Spleen (tissue), 11 donors: ENCODE results near the gene C6orf132. TPM values are rescaled to one million over a fixed set of nuclear protein-coding genes. Genes with fewer than 3 reads are reported as not detected.

Source experiments
- DNase-seq: peaks from one replicate; pipeline ENCODE4 v3.0.0-alpha.2; 2020
- H3K27ac ChIP-seq, 8 donors: fragments of 200-600 bp; sonication (generic) in 7 of 8; 1 replicate in 4 of 8; 2 replicates in 4 of 8; pipeline versions ENCODE4 v1.5.0 to v1.8.0; 2016 to 2021; ENCODE audit warnings: inconsistent platforms in 4 of 8, mild to moderate bottlenecking in 4 of 8, moderate library complexity in 1 of 8
- H3K27me3 ChIP-seq, 7 donors: fragments of 200-600 bp; sonication (generic) in 6 of 7; replicated peaks in 1 of 7; 1 replicate in 4 of 7; 2 replicates in 3 of 7; pipeline versions ENCODE4 v1.5.0 to v1.8.0; 2016 to 2021; ENCODE audit warnings: inconsistent platforms in 3 of 7, mild to moderate bottlenecking in 1 of 7
- H3K36me3 ChIP-seq, 6 donors: fragments of 200-600 bp; sonication (generic) in 5 of 6; 1 replicate in 4 of 6; 2 replicates in 2 of 6; pipeline versions ENCODE4 v1.5.0 to v1.8.0; 2016 to 2021; ENCODE audit warnings: inconsistent platforms in 2 of 6
- H3K4me1 ChIP-seq, 6 donors: fragments of 200-600 bp; sonication (generic) in 5 of 6; 1 replicate in 3 of 6; 2 replicates in 3 of 6; pipeline versions ENCODE4 v1.5.0 to v1.8.0; 2016 to 2021; ENCODE audit warnings: inconsistent platforms in 3 of 6
- H3K4me3 ChIP-seq, 8 donors: fragments of 200-600 bp; sonication (generic) in 7 of 8; 1 replicate in 4 of 8; 2 replicates in 4 of 8; pipeline versions ENCODE4 v1.5.0 to v1.8.0; 2016 to 2021; ENCODE audit warnings: inconsistent platforms in 4 of 8, mild to moderate bottlenecking in 4 of 8, moderate library complexity in 2 of 8
- H3K9me3 ChIP-seq, 8 donors: fragments of 200-600 bp; sonication (generic) in 7 of 8; 1 replicate in 4 of 8; 2 replicates in 4 of 8; pipeline versions ENCODE4 v1.5.0 to v1.8.0; 2016 to 2021; ENCODE audit warnings: inconsistent platforms in 4 of 8
- CTCF ChIP-seq, 11 experiments: fragments of 200-600 bp in 7 of 11; fragments of 450-650 bp in 4 of 11; sonication (generic) in 4 of 11; IDR thresholded peaks in 8 of 11; conservative IDR thresholded peaks in 3 of 11; 1 replicate in 7 of 11; 2 replicates in 4 of 11; pipeline versions ENCODE4 v1.4.0 to v1.8.0; 2016 to 2021; ENCODE audit warnings: antibody characterized with exemption in 11 of 11, inconsistent platforms in 4 of 11, mild to moderate bottlenecking in 1 of 11
- POLR2A ChIP-seq, 3 donors: fragments of 450-650 bp; IDR thresholded peaks; one replicate each; pipeline ENCODE4 v1.5.1; 2017; ENCODE audit warnings: antibody characterized with exemption in 3 of 3, mild to moderate bottlenecking in 1 of 3
- POLR2AphosphoS5 ChIP-seq, 3 donors: sonication (generic); formaldehyde crosslinking; IDR thresholded peaks; one replicate each; pipeline ENCODE4 v1.5.1; 2017; ENCODE audit warnings: antibody characterized with exemption in 3 of 3
- WGBS, 5 donors: extraction: QIAGEN DNeasy Blood & Tissue Kit in 3 of 5; methylation state at CpG; one replicate each; pipeline versions ENCODE4 v1.1.5 to v1.1.7; 2013 to 2018; 5-methylcytosine and 5-hydroxymethylcytosine counted together
- intact Hi-C: fragments of 100-400 bp; cut with DNase I; formaldehyde crosslinking; loops from one replicate; pipeline ENCODE4 v1.15.0; 2023; ENCODE audit warnings: low total_unique reads
- polyA plus RNA-seq, 3 donors: library from polyadenylated mRNA; stranded (reverse); fragments of 200-250 nt; gene quantifications; one replicate each; pipeline ENCODE4 v1.2.1, GENCODE V29; 2013
- total RNA-seq, 7 donors: library from RNA; depleted of rRNA in 3 of 7; stranded (reverse); fragments of >200 nt in 3 of 7; fragmentation: NEBNext Ultra II Directional in 4 of 7; extraction: Animal tissue kit (Norgen Biotek cat#: 25700) in 4 of 7; gene quantifications; one replicate each; pipeline versions ENCODE4 v1.1.0 to v1.2.1, GENCODE V29; 2016 to 2021
- donor health status: healthy with polysubstance abuse.
- donor health status: DM: no; HTN: no; CAD: no; lungs with moderate emphysema.
- donor health status: DM: no; HTN: no; CAD: no.
- donor health status: Bipolar disorder and iron deficiency.
- donor health status: healthy.
- donor health status: DM: no; HTN: no; CAD: no.
- donor health status: DM: yes; HTN: yes; CAD: no.

C6orf132 gene
- total and polyA plus RNA-seq, 10 donors, result 0.05 to 0.27 (median 0.13) TPM; not detected in 3

GRCh38 chr6:42091718-42092023 lies 50.7 kb downstream of the C6orf132 start:
- Histone ChIP-seq H3K9me3 (no peaks in the 10 kb centered on the region), H3K27ac (no peak overlapping the region), H3K36me3 (peaks cover 0 to 7% (median 0%) of the 10 kb centered on the region in 6 donors), H3K4me1 (no peaks in the 10 kb centered on the region), H3K27me3 (no peaks in the 10 kb centered on the region), H3K4me3 (no peak overlapping the region)
- no peak for DNase-seq
- 77 to 90% (median 88%) methylated on average over 9 of the region's 9 CpGs for WGBS, 5 donors
- TF ChIP-seq POLR2A (IDR thresholded peaks at IDR 0.05) (no peak), POLR2AphosphoS5 (IDR thresholded peaks at IDR 0.05) (no peak), CTCF (IDR thresholded peaks at IDR 0.05 in 8 of 11, conservative IDR thresholded peaks at IDR 0.05 in 3 of 11) (no peak)
- intact Hi-C loops, result no loop called here

- 86 to 96% (median 94%) methylated on average over 10 of the region's 10 CpGs for WGBS, 5 donors
- peaks cover 0 to 13% (median 0%) of the 10 kb centered on the region in 6 donors for H3K36me3 ChIP-seq
- intact Hi-C loops, result no loop called here
Observed at GRCh38 chr6:42090819-42091717, 51.4 kb downstream of the C6orf132 start.

GRCh38 chr6:42088101-42088591 lies 54.3 kb downstream of the C6orf132 start:
- Histone ChIP-seq H3K9me3 (no peaks in the 10 kb centered on the region), H3K27me3 (no peaks in the 10 kb centered on the region), H3K4me1 (peaks cover 0 to 13% (median 0%) of the 10 kb centered on the region in 6 donors), H3K36me3 (peaks cover 0 to 34% (median 0%) of the 10 kb centered on the region in 6 donors), H3K27ac (no peak overlapping the region), H3K4me3 (no peak overlapping the region)
- WGBS, 5 donors, result 88 to 97% (median 90%) methylated on average over 7 of the region's 7 CpGs
- intact Hi-C loops, result no loop called here
- DNase-seq, result no peak
- no peak for TF ChIP-seq CTCF (IDR thresholded peaks at IDR 0.05 in 8 of 11, conservative IDR thresholded peaks at IDR 0.05 in 3 of 11)
- TF ChIP-seq POLR2AphosphoS5 (IDR thresholded peaks at IDR 0.05), result no peak
- no peak for TF ChIP-seq POLR2A (IDR thresholded peaks at IDR 0.05)

More at GRCh38 chr6:42090819-42091717, 51.4 kb downstream of the C6orf132 start:
- Histone ChIP-seq H3K4me3 (no peak overlapping the region), H3K9me3 (no peaks in the 10 kb centered on the region), H3K27ac (no peak overlapping the region), H3K4me1 (no peaks in the 10 kb centered on the region), H3K27me3 (no peaks in the 10 kb centered on the region)
- TF ChIP-seq POLR2AphosphoS5 (IDR thresholded peaks at IDR 0.05), result no peak
- DNase-seq, result no peak

- Histone ChIP-seq H3K36me3 (peaks cover 0 to 48% (median 6%) of the 10 kb centered on the region in 6 donors), H3K27ac (peak overlapping the region in 4 of 8 donors; percentile 6 to 43 (median 34)), H3K4me3 (no peak overlapping the region), H3K9me3 (no peaks in the 10 kb centered on the region), H3K27me3 (no peaks in the 10 kb centered on the region), H3K4me1 (peaks cover 0 to 13% (median 0%) of the 10 kb centered on the region in 6 donors)
- peak; percentile 45 for DNase-seq
- intact Hi-C loops, result no loop called here
- TF ChIP-seq CTCF (IDR thresholded peaks at IDR 0.05 in 8 of 11, conservative IDR thresholded peaks at IDR 0.05 in 3 of 11) (peak in 2 of 11 experiments; percentile 14 to 25), POLR2AphosphoS5 (IDR thresholded peaks at IDR 0.05) (peak in 2 of 3 donors; percentile 27 to 76), POLR2A (IDR thresholded peaks at IDR 0.05) (no peak)
- WGBS, 5 donors, result 86 to 90% (median 88%) methylated on average over 21 to 22 of the region's 22 CpGs
Observed at GRCh38 chr6:42086046-42087035, 56.1 kb downstream of the C6orf132 start.
